Testis (tissue), 2 donors: Measurements from ENCODE around the gene POLE.

Source experiments
- POLR2A ChIP-seq: fragments of 450-650 bp; IDR thresholded peaks from one replicate; pipeline ENCODE4 v1.6.1; 2017; ENCODE audit warnings: antibody characterized with exemption, mild to moderate bottlenecking, moderate library complexity
- TF ChIP-seq, protein P1 (sequence below), 3 experiments: fragments of 450-650 bp in 2 of 3; fragments of 200-600 bp in 1 of 3; sonication (generic) in 1 of 3; IDR thresholded peaks; one replicate each; pipeline ENCODE4 v1.5.1; 2016 to 2019; ENCODE audit warnings: antibody characterized with exemption in 3 of 3, mild to moderate bottlenecking in 2 of 3, moderate library complexity in 1 of 3

GRCh38 chr12:132641811-132642650 is 45.1 kb downstream of the POLE start:
- TF ChIP-seq, protein P1, sequence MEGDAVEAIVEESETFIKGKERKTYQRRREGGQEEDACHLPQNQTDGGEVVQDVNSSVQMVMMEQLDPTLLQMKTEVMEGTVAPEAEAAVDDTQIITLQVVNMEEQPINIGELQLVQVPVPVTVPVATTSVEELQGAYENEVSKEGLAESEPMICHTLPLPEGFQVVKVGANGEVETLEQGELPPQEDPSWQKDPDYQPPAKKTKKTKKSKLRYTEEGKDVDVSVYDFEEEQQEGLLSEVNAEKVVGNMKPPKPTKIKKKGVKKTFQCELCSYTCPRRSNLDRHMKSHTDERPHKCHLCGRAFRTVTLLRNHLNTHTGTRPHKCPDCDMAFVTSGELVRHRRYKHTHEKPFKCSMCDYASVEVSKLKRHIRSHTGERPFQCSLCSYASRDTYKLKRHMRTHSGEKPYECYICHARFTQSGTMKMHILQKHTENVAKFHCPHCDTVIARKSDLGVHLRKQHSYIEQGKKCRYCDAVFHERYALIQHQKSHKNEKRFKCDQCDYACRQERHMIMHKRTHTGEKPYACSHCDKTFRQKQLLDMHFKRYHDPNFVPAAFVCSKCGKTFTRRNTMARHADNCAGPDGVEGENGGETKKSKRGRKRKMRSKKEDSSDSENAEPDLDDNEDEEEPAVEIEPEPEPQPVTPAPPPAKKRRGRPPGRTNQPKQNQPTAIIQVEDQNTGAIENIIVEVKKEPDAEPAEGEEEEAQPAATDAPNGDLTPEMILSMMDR (IDR thresholded peaks at IDR 0.05): no peak
- no peak for TF ChIP-seq POLR2A
